ENCODE results near the gene LRRC23.

LRRC23 gene

DNA sequence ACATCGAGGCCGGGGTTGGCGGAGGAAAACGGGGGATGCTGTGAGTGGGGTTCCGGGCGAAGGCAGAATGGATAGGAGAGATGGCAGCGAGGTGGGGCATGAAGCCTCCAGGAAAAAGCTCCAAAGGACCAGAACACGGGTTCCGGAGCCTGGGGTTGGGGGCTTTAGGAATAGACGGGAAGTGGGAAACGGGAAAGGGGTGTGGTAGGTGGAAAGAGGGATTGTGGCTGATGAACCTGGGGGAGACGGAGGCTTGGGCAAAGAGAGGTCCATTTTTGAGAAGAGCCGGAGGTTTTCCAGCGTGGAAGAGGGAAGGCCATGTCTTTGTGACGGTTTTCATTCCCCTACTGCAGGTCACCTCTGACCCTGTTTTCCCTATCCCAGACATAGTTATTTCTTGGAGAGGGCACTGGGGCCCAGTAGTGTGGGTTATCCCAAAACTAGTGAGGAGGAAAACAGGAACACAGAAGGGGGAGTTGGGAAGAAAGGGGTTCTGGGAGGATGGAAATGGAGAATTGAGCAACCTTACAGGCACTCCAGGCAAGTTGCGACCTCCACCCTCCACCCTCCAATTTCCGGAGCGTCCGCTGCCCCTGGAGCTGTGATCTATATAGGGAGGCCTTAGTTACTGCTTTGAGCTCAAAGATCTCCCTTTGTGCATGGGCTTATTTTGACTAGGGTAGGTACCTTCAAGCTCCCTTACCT is 24.2 kb downstream of the LRRC23 start:
- FAIRE-seq = no peak

DNA sequence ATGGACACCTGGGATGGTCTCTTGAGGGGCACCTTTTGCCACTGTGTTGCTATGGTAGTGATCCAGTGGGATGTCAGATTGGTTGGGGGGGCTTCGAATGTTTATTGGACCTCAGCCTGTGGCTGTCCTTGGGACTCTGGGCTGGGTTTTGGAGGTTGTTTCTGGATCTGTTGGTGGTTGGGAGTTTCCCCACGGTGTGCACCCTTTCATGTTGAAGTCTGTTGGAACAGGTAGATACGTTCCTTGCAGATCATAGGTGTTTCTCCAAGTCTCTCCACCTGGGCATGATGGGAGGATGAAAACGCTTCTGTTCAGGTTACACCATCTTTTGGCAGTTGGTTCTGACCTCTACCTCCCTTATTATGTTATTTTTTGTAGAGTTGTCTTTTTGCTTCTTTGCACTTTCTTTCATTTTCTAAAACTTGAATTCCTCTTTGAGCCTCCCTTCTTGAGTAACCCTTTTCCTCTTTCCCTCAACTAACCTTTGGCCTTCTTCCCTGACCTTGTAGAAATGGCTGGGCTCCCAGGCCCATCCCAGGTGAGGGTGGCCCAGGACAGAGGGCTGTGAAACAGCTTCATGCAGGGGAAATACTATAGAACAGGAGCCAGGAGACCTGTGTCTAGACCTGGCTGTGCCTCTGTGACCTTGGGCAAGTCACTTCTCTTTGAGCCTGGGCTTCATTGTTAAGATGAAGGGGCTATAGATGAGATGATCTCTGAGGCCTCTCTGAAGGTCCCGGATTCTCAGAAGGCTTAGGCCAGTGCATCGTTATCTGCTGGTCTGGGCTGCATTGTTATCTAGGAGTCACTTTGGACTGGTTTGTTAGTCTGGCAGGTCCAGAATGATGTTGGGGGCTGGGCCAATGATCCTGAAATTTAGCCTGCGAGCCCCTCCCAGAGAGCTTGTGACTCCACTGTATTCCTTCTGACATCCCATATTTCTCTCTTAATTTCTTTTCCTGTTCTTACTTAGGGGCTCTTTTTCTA is 25.1 kb downstream of the LRRC23 start:
- FAIRE-seq = no peak

DNA sequence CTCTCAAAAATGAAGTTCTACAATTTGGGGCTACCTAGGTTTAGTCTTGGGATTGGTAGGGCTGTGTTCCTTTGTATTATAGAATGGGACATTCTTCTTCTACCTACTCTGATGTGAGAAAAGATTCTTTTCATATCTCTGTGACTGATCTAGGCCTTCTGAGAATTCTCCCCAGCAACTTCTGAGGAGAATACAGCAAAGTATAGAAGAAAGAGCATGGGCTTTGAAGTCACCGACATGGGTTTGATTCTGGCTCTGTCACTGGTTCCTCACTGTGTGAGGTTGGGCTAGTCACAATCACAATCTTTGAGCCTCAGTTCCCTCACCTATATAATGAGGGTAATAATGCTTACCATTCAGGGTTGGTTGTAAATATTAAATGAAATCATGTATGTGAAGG is 28.1 kb downstream of the LRRC23 start:
- FAIRE-seq = no peak

DNA sequence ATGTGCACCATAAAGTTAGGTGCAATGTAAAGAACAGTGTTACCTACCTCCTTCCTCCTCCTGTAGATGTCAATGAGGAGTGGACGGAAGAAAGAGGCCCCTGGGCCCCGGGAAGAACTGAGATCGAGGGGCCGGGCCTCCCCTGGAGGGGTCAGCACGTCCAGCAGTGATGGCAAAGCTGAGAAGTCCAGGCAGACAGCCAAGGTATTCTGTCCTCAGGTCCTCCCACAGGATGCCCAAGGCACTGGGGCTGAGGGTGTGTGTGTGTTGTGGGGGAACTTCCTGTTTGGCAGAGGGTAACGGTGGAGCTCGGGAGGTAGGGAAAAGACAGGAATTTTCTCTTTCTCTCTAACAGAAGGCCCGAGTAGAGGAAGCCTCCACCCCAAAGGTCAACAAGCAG is 29.5 kb downstream of the LRRC23 start:
- no peak for FAIRE-seq

DNA sequence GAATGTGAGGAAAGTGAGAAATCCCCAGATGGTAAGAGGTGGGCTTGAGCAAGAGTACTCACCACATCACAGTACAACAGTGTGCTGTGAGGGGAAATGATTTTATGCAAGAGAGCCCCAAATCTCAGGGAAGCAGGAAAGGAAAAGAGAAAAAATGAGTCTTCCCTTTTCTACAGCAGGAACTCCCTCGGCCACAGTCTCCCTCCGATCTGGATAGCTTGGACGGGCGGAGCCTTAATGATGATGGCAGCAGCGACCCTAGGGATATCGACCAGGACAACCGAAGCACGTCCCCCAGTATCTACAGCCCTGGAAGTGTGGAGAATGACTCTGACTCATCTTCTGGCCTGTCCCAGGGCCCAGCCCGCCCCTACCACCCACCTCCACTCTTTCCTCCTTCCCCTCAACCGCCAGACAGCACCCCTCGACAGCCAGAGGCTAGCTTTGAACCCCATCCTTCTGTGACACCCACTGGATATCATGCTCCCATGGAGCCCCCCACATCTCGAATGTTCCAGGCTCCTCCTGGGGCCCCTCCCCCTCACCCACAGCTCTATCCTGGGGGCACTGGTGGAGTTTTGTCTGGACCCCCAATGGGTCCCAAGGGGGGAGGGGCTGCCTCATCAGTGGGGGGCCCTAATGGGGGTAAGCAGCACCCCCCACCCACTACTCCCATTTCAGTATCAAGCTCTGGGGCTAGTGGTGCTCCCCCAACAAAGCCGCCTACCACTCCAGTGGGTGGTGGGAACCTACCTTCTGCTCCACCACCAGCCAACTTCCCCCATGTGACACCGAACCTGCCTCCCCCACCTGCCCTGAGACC is 31.0 kb downstream of the LRRC23 start:
- no peak for FAIRE-seq

DNA sequence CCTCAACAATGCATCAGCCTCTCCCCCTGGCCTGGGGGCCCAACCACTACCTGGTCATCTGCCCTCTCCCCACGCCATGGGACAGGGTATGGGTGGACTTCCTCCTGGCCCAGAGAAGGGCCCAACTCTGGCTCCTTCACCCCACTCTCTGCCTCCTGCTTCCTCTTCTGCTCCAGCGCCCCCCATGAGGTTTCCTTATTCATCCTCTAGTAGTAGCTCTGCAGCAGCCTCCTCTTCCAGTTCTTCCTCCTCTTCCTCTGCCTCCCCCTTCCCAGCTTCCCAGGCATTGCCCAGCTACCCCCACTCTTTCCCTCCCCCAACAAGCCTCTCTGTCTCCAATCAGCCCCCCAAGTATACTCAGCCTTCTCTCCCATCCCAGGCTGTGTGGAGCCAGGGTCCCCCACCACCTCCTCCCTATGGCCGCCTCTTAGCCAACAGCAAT is 31.6 kb downstream of the LRRC23 start:
- no peak for FAIRE-seq

DNA sequence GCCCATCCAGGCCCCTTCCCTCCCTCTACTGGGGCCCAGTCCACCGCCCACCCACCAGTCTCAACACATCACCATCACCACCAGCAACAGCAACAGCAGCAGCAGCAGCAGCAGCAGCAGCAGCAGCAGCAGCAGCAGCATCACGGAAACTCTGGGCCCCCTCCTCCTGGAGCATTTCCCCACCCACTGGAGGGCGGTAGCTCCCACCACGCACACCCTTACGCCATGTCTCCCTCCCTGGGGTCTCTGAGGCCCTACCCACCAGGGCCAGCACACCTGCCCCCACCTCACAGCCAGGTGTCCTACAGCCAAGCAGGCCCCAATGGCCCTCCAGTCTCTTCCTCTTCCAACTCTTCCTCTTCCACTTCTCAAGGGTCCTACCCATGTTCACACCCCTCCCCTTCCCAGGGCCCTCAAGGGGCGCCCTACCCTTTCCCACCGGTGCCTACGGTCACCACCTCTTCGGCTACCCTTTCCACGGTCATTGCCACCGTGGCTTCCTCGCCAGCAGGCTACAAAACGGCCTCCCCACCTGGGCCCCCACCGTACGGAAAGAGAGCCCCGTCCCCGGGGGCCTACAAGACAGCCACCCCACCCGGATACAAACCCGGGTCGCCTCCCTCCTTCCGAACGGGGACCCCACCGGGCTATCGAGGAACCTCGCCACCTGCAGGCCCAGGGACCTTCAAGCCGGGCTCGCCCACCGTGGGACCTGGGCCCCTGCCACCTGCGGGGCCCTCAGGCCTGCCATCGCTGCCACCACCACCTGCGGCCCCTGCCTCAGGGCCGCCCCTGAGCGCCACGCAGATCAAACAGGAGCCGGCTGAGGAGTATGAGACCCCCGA is 32.2 kb downstream of the LRRC23 start:
- no peak for FAIRE-seq

DNA sequence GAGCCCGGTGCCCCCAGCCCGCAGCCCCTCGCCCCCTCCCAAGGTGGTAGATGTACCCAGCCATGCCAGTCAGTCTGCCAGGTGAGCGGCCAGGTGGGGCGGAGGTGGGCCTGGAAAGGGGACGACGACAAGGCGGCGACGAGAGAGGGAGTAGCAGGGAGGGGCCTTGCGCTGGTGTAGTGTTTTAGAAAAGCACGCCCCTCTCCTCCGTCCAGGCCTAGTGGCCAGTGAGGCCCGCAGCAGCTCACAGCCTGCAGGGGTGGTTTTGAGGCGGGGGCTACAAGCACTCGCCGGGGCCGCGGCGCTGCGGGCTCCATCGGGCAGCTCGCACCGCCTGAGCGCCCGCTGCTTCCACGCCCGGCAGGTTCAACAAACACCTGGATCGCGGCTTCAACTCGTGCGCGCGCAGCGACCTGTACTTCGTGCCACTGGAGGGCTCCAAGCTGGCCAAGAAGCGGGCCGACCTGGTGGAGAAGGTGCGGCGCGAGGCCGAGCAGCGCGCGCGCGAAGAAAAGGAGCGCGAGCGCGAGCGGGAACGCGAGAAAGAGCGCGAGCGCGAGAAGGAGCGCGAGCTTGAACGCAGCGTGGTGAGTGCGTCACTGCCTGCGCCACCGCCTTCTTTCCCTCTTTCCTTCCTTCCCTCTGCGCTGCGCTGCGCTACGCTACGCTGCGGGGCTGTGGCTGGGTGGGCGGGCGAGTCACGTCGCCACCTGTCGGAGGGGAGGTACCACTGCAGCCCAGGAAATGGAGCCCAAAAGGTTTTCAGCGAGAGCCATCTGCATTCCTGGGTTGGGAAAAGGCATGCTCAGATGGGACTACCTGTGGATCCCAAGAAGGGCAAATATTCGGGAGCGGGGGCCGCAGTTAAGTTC is 33.1 kb downstream of the LRRC23 start:
- peak; percentile 90 for FAIRE-seq

DNA sequence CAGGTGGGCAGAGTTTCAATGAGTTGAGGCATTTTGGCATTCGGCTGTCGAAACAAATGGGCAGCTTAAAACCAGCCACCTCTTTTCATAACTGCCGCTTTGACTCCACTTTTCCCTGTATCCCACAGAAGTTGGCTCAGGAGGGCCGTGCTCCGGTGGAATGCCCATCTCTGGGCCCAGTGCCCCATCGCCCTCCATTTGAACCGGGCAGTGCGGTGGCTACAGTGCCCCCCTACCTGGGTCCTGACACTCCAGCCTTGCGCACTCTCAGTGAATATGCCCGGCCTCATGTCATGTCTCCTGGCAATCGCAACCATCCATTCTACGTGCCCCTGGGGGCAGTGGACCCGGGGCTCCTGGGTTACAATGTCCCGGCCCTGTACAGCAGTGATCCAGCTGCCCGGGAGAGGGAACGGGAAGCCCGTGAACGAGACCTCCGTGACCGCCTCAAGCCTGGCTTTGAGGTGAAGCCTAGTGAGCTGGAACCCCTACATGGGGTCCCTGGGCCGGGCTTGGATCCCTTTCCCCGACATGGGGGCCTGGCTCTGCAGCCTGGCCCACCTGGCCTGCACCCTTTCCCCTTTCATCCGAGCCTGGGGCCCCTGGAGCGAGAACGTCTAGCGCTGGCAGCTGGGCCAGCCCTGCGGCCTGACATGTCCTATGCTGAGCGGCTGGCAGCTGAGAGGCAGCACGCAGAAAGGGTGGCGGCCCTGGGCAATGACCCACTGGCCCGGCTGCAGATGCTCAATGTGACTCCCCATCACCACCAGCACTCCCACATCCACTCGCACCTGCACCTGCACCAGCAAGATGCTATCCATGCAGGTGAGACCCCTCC is 34.0 kb downstream of the LRRC23 start:
- no peak for FAIRE-seq

DNA sequence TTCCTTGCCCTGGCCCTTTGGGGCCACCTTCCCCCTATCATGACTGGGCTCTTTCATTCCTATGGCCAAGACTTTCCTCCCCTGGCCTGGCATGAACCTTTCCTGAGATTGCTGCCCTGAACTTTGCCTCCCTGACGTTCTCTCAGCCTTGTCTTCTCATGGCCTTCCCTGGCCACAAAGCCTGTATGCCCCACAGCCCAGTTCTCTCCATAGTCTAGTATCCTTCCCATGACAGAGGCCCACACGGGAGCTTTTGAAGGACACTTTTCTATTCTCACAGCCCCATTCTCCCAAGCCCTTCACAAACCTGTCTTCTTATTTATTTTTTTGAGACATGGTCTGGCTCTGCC is 34.5 kb downstream of the LRRC23 start:
- FAIRE-seq = no peak

DNA sequence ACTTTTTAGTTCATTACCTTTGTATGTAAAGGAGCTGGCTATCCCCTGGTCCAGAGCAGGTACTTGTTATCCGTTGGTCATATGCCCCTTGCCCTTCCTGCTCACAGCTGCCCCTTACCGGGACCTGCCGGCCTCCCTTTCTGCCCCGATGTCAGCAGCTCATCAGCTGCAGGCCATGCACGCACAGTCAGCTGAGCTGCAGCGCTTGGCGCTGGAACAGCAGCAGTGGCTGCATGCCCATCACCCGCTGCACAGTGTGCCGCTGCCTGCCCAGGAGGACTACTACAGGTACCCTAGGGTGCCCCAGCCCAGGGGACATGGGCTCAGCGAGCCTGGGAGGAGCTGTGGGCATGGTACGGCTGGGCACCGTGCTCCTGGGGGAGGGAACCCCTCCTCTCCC is 36.6 kb downstream of the LRRC23 start:
- FAIRE-seq = no peak

DNA sequence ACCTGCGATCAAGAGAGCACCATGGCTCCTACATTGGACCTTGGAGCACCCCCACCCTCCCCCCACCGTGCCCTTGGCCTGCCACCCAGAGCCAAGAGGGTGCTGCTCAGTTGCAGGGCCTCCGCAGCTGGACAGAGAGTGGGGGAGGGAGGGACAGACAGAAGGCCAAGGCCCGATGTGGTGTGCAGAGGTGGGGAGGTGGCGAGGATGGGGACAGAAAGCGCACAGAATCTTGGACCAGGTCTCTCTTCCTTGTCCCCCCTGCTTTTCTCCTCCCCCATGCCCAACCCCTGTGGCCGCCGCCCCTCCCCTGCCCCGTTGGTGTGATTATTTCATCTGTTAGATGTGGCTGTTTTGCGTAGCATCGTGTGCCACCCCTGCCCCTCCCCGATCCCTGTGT is 37.2 kb downstream of the LRRC23 start:
- FAIRE-seq = no peak

DNA sequence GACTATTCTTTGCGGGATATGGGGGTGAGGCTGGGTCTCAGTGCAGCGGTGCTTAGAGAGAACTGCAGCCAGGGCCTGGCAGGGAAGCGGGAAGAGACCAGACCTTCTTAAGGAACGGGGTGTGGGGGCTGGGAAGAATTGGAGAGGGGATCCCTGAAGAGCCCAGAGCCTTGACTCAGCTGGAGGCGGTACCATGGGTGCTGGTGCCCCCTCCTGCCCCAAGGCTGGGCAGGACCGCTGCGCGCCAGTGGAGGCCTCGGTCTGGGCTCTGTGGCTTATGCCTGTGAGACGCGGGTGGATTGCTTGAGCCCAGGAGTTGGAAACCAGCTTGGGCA is 37.7 kb downstream of the LRRC23 start:
- no peak for FAIRE-seq

DNA sequence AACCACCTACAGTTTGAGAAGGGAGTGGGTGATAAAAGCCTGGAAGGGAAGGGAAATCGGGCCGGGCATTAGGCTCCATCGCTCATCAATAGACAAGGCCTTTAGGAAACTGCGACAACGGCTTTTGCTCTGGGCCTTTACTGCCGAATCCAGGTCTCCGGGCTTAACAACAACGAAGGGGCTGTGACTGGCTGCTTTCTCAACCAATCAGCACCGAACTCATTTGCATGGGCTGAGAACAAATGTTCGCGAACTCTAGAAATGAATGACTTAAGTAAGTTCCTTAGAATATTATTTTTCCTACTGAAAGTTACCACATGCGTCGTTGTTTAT is 38.7 kb downstream of the LRRC23 start:
- FAIRE-seq = peak; percentile 92

DNA sequence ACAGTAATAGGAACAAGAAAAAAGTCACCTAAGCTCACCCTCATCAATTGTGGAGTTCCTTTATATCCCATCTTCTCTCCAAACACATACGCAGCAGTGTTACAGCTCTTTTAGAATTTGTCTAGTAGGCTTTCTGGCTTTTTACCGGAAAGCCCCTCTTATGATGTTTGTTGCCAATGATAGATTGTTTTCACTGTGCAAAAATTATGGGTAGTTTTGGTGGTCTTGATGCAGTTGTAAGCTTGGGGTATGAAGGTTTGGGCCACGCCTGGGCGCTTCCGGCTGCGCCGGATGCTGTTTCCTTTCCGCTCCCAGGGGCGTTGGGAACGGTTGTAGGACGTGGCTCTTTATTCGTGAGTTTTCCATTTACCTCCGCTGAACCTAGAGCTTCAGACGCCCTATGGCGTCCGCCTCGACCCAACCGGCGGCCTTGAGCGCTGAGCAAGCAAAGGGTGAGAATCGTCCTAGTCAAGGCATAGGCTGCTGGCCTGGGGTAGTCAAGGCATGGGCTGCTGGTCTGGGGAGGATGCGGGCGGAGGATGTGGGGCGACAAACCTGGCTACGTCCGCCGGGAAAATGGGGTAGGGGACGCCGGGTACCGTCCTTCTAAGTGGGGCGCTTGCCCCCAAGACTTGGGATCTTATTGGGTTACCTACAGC is 39.2 kb downstream of the LRRC23 start, which contains the start of the genes C12orf57 and RNU7-1:
TSS of gene C12orf57 (plus strand) at position 301 of the 659 bp plus-strand sequence. CDS start at position 401, 100 bp downstream.
TSS of gene RNU7-1 (plus strand) at position 95 of the 659 bp plus-strand sequence.
- no peak for FAIRE-seq

DNA sequence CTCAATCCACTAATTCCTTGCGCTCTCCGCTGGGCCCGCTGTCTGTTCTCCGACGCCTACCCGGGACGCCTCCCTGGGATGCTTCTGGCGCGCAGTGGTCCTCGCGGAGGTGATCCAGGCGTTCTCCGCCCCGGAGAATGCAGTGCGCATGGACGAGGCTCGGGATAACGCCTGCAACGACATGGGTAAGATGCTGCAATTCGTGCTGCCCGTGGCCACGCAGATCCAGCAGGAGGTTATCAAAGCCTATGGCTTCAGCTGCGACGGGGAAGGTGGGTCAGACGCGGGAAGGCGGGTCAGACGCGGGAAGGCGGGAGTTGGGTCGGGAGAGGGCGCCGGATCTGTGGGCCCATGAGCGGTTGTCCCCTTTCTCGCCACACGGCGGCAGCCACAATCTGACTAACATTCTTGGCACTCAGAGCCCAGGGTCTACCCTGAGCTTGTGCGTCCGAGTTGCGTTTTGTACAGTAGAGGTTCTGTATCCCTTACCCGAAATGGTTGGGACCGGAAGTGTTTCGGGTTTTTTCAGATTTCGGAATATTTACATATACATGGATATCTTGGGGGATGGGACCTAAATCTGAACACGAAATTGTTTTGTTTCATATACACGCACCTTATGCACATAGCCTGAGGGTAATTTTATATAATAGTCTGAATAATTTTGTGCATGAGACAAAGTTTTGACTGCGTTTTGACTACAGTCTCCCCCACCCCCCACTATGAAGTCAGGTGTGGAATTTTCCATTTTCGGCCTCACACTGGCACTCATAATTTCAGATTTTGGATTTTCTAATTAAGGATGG is 40.0 kb downstream of the LRRC23 start:
- FAIRE-seq = peak; percentile 54

DNA sequence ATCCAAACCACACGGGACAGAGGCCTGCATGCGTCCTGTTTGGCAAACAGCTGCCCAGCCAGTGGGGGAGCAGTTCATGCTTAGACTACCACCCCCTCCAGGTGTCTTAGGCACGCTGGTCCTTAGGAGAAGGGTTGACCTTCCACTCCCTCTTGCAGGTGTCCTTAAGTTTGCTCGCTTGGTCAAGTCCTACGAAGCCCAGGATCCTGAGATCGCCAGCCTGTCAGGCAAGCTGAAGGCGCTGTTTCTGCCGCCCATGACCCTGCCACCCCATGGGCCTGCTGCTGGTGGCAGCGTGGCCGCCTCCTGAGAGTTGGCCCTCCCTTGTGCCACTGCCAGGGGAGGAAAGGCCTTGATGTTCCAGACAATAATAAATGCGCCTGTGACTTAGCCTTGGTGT is 41.0 kb downstream of the LRRC23 start:
- no peak for FAIRE-seq

DNA sequence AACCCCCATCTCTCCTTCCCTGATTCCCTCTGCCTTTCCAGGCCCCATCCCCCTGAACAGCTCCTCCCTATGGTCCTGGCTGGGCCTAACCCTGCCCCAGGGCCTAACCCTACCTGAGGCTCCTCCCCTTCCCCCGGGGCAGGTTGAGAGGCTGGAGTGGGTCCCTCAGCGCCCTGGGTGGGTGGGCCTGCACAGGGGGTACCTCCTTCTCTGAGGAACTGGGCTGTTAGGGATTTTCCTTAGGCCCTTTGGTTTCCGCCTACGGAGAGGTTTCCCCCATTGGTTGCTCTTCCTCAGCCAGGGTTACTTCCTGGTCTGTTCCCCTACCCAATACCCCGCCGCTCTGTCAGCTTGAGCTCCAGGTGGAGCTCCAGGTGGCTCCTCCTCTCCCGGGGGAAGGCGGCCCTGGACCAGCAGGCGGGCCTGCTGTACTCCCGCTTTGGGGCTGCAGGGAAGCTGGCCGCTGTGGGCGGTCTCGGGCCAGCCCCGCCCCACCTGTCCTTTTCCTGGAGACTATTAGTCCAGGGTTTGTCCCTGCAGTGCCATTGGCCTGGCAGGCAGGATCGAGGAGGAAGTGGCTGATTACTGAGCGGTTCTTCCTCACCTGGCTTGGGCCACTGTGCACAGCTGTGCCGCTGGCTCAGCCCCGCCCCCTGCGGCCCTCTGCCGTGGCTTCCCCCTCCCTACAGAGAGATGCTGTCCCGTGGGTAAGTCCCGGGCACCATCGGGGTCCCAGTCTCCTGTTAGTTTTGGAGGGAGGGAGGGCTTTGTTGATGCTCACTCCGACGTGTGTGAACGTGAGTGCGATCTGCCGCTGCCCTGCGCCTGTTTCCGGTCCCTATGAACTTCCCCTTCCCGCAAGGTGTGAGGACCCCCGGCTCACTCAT is 41.7 kb downstream of the LRRC23 start:
- FAIRE-seq = no peak
